OCI-LY1 (cell line): Measurements from ENCODE around the gene LGR4.

Experiments
- EZH2 ChIP-seq: fragments of 200-600 bp; sonication (generic), shearing (Covaris generic); IDR thresholded peaks from 2 replicates; pipeline ENCODE4 v1.8.0; 2017; ENCODE audit warnings: borderline replicate concordance, mixed run types, mild to moderate bottlenecking, antibody characterized with exemption, low read length, moderate library complexity, mixed read lengths
- TF ChIP-seq, protein P1 (sequence below): fragments of 200-600 bp; sonication (generic), shearing (Covaris generic); IDR thresholded peaks from 2 replicates; pipeline ENCODE4 v1.5.1; 2017; ENCODE audit warnings: mild to moderate bottlenecking, antibody characterized with exemption, low read length, moderate library complexity, mixed read lengths

DNA sequence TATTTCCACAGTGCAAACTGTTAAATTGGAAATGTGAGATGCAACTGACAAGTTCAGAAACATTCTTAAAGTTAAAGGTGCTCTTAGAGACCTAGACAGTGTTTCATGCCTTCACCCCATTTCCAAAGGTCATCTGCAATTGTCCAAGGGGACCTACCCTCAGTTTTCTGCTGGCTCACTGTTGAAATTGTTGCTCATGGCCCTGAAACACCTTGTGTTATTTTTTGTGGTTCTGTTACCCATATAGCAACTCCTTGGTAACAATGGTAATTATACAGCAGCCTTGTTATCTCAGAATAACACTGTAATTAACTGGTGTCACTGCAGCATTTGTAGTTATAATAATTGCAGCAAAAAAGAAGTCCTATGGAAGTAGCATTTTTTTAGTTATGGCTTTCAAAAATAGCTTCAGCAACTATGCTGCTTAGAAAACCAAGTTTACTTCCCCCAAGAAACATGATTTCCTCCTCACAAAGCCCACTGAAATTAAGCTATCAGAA is 60.3 kb downstream of the LGR4 start:
- TF ChIP-seq, protein P1, sequence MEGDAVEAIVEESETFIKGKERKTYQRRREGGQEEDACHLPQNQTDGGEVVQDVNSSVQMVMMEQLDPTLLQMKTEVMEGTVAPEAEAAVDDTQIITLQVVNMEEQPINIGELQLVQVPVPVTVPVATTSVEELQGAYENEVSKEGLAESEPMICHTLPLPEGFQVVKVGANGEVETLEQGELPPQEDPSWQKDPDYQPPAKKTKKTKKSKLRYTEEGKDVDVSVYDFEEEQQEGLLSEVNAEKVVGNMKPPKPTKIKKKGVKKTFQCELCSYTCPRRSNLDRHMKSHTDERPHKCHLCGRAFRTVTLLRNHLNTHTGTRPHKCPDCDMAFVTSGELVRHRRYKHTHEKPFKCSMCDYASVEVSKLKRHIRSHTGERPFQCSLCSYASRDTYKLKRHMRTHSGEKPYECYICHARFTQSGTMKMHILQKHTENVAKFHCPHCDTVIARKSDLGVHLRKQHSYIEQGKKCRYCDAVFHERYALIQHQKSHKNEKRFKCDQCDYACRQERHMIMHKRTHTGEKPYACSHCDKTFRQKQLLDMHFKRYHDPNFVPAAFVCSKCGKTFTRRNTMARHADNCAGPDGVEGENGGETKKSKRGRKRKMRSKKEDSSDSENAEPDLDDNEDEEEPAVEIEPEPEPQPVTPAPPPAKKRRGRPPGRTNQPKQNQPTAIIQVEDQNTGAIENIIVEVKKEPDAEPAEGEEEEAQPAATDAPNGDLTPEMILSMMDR: no peak
- no peak for TF ChIP-seq EZH2
